HCT116 (cell line): ENCODE results near the gene KNTC1.

ENCODE experiments used
- CTCF ChIP-seq, 3 experiments: fragments of 200-600 bp in 1 of 3; sonication (generic) in 1 of 3; IDR thresholded peaks in 2 of 3; conservative IDR thresholded peaks in 1 of 3; 2 replicates each; pipeline ENCODE4 v1.5.1; 2012 to 2017; ENCODE audit warnings: low read depth in 2 of 3, low read length in 2 of 3, antibody characterized with exemption in 1 of 3, borderline replicate concordance in 1 of 3, control low read depth in 1 of 3, mild to moderate bottlenecking in 1 of 3, mixed read lengths in 1 of 3, mixed run types in 1 of 3, moderate library complexity in 1 of 3; ENCODE audit not compliant: insufficient read depth in 1 of 3
- EGR1 ChIP-seq: IDR thresholded peaks from 2 replicates; pipeline ENCODE4 v1.6.1; 2012; ENCODE audit warnings: low read depth
- ELF1 ChIP-seq: IDR thresholded peaks from 2 replicates; pipeline ENCODE4 v1.6.1; 2012; ENCODE audit warnings: low read depth, borderline replicate concordance
- EZH2 ChIP-seq: fragments of 200-600 bp; sonication (generic); IDR thresholded peaks from 2 replicates; pipeline ENCODE4 v1.6.1; 2017; ENCODE audit warnings: antibody characterized with exemption, mixed run types
- MAX ChIP-seq: IDR thresholded peaks from 2 replicates; pipeline ENCODE4 v1.6.1; 2012
- POLR2A ChIP-seq: IDR thresholded peaks from 2 replicates; pipeline ENCODE4 v1.7.0; 2011; ENCODE audit warnings: borderline replicate concordance; ENCODE audit not compliant: insufficient read depth, insufficient read length; ENCODE audit errors: extremely low read depth
- REST ChIP-seq: IDR thresholded peaks from 2 replicates; pipeline ENCODE4 v1.6.1; 2012; ENCODE audit warnings: low read depth

- TF ChIP-seq ELF1, result peak; percentile 94
- TF ChIP-seq EGR1, result peak; percentile 92
- peak; percentile 91 for TF ChIP-seq MAX
- TF ChIP-seq CTCF (IDR thresholded peaks at IDR 0.05 in 2 of 3, conservative IDR thresholded peaks at IDR 0.05 in 1 of 3; ENCODE audit: borderline replicate concordance in 1 of 3, insufficient read depth in 1 of 3, low read depth in 2 of 3, low read length in 2 of 3), result no peak
- no peak for TF ChIP-seq REST
- TF ChIP-seq POLR2A, result peak; percentile 95
- TF ChIP-seq EZH2, result no peak
Measured at GRCh38 chr12:122526683-122527477, at the start of gene KNTC1, which contains the start of gene RSRC2.
